Measurements from ENCODE around the gene TOPBP1.
"Not testable (repeated sequence)": the region's sequence is repeated elsewhere in the genome, so short reads cannot be mapped to it uniquely, and the experiment has no call there.

The TOPBP1 gene

GRCh38 chr3:133576169-133576568 is 85.6 kb downstream of the TOPBP1 start:
- DNase-seq: no peak
- TF ChIP-seq GATA1 (IDR thresholded peaks at IDR 0.05; ENCODE audit: low read depth, low read length) (no peak), POLR2A (IDR thresholded peaks at IDR 0.05; ENCODE audit: low read length) (no peak)

GRCh38 chr3:133575086-133575485 is 86.7 kb downstream of the TOPBP1 start:
- no peak for DNase-seq
- TF ChIP-seq GATA1 (IDR thresholded peaks at IDR 0.05; ENCODE audit: low read depth, low read length): no peak
- TF ChIP-seq POLR2A (IDR thresholded peaks at IDR 0.05; ENCODE audit: low read length): no peak

DNA sequence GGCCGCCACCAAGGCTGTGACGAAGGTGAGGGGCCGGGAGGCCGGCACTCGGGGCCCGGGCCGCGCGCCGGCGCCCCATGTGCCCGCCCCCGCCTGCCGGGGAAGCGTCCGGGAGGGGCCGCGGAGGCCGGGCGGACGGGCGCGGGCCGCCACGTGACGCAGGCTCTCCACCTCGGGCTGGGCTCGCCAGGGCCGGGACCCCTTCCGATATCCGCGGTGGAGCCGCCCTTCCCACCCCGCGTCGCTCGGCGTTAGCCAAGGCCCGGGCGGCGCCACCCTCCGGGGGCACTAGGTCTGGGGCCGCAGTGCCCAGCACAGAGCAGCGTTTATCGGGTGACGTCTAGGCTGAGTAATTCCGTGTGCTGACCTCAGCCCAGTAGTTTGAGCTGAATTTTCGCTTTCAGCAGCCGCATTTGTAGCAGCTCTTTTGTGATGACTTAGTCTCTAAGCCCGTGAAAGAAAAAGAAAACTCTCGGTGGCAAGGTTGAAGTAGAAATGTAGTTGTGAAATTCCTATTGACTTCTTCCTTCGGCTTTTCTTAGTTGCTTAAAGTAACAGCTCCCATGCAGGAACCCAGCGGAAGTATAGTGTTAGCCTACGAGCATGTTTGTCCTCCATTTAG is 87.4 kb downstream of the TOPBP1 start:
- TF ChIP-seq POLR2A (IDR thresholded peaks at IDR 0.05; ENCODE audit: low read length) (peak; percentile 70), GATA1 (IDR thresholded peaks at IDR 0.05; ENCODE audit: low read depth, low read length) (no peak)
- no peak for DNase-seq

- TF ChIP-seq POLR2A (IDR thresholded peaks at IDR 0.05; ENCODE audit: low read length): no peak
- TF ChIP-seq GATA1 (IDR thresholded peaks at IDR 0.05; ENCODE audit: low read depth, low read length): no peak
- no peak for DNase-seq
Observed at GRCh38 chr3:133573629-133574194, 88.0 kb downstream of the TOPBP1 start, which contains the start of gene CDV3. Gene CDV3 (plus strand): TSS chr3:133573686. CDS start chr3:133574045, 359 bp downstream.

DNA sequence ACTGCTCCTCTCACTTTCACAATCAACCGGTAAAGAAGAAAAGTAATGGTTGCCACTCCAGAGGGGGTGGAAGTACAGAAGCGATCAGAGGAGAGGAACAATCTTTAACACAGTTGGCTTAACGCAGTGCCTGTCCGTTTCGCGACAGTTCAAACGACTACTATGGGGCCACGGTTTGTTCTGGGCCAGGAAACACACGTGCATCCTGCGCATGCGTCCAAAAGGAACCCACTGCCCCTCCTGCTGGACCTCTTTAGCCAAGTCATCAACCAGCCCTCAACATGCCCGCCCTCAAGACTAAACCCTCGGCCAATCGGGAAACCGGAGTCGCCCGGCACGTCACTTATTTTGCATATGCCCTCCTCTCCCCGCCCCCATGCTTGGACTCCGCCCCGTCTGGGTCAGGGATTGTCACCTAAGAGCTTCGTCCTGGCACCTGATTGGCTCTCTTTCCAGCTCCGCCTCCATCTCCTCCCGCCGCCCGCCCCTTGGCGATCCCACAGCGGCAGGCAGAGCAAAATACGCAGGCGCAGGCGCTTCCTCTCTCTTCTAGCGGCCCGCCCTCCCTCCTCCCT is 88.6 kb downstream of the TOPBP1 start:
- no peak for DNase-seq

DNA sequence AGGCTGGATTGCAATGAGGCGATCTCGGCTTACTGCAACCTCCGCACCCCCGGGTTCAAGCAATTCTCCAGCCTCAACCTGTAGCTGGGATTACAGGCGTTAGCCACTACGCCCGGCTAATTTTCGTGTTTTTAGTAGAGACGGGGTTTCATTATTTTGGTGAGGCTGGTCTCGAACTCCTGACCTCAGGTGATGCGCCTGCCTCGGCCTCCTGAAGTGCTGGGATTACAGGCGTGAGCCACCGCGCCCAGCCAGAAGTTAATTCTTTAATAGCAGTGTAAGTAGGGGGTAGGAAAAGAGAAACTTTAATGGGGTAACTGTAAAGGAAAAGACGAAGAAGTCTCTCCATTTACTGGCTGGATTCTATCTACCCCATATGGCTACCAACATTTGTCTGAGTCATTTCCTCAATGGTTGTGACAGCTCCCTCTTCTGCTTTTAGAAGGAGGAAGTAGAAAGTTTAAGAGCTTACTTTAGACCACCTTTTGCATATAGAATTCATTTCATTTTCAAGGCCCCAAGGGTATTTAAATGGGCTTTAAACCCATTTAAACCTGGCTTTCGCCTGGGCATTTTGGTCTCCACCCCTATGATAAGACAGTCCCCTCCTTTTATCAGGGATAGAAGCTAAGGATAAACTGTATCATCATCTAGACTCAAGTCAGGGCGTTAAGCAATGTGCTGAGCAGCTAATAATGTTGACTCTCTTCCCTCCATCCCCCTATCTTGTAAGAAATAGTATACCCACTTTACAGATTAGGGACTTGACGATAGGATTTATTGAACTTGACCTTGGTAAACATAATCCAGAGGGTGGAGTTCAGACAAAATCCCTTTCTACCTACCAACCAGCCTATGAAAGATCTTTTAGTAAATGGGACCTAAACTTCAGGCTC is 89.3 kb downstream of the TOPBP1 start:
- no peak for DNase-seq
- TF ChIP-seq GATA1 (IDR thresholded peaks at IDR 0.05; ENCODE audit: low read depth, low read length) (no peak), POLR2A (IDR thresholded peaks at IDR 0.05; ENCODE audit: low read length) (no peak)

More for the DNA sequence above, 88.6 kb downstream of the TOPBP1 start:
- TF ChIP-seq GATA1 (IDR thresholded peaks at IDR 0.05; ENCODE audit: low read depth, low read length): no peak
- peak; percentile 84 for TF ChIP-seq POLR2A (IDR thresholded peaks at IDR 0.05; ENCODE audit: low read length)

DNA sequence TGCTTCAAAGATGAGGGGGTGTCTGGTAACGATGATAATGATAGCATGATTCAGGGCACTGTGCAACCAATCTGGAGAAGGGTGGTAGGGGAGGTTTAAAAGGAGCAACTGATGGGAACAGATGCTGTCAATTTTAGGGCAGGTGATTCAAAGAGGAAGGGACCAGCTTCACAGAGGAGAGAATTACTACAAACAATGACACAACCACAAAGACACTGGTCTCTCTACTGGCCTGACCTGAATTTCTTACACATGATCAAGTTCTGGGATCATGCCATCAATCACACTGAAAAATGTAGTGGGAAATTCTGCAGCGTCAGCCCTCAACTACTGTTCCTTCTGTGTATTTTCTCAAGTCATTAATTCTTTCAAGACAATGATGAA is 90.8 kb downstream of the TOPBP1 start:
- no peak for TF ChIP-seq POLR2A (IDR thresholded peaks at IDR 0.05; ENCODE audit: low read length)
- no peak for TF ChIP-seq GATA1 (IDR thresholded peaks at IDR 0.05; ENCODE audit: low read depth, low read length)
- no peak for DNase-seq

GRCh38 chr3:133570139-133570936 is 91.4 kb downstream of the TOPBP1 start:
- DNase-seq: no peak
- no peak for TF ChIP-seq GATA1 (IDR thresholded peaks at IDR 0.05; ENCODE audit: low read depth, low read length)
- TF ChIP-seq POLR2A (IDR thresholded peaks at IDR 0.05; ENCODE audit: low read length): no peak

- TF ChIP-seq POLR2A (IDR thresholded peaks at IDR 0.05; ENCODE audit: low read length) (no peak), GATA1 (IDR thresholded peaks at IDR 0.05; ENCODE audit: low read depth, low read length) (no peak)
Observed at GRCh38 chr3:133568294-133569014, 93.3 kb downstream of the TOPBP1 start.

DNA sequence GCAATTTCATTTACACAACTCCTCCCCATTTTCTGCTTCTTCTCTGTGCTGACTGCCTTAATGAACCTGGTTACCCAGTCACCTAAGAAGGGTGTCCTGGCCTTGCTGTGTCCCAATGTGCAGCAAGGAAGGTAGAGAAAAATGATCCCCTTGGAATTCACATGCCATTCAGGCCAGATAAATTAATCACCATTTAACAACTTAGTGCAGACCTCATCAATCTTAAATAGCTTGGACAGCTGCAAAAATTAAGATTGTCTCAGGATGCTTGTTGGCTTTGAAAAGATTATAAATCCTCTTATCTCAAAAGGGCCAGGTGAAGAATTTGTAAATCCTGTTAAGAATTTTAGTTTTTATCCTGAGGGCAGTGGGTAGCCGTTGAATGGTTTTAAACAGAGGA is 97.9 kb downstream of the TOPBP1 start:
- TF ChIP-seq POLR2A (IDR thresholded peaks at IDR 0.05; ENCODE audit: low read length): no peak
- DNase-seq: no peak

More at GRCh38 chr3:133568294-133569014, 93.3 kb downstream of the TOPBP1 start:
- DNase-seq: no peak

DNA sequence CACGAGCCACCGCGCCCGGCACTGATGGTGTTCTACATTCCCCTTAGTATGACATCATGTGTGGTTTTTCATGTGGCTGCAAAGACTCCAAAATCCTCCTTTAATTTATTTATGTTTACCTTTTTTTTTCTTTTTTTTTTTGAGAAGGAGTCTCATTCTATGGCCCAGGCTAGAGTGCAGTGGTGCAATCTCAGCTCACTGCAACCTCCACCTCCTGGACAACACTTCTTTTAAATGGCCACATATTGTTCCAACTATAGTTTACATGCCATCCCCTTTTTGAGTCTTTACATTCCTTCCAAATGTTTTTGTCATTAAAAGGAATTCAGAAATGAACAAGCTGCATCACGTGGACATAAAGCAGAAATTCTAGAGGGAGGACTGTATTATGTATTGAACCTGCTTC is 98.6 kb downstream of the TOPBP1 start:
- DNase-seq: no peak
- TF ChIP-seq POLR2A (IDR thresholded peaks at IDR 0.05; ENCODE audit: low read length) (no peak), GATA1 (IDR thresholded peaks at IDR 0.05; ENCODE audit: low read depth, low read length) (no peak)

GRCh38 chr3:133562376-133562775 is 99.4 kb downstream of the TOPBP1 start:
- TF ChIP-seq POLR2A (IDR thresholded peaks at IDR 0.05; ENCODE audit: low read length) (no peak), GATA1 (IDR thresholded peaks at IDR 0.05; ENCODE audit: low read depth, low read length) (no peak)

DNA sequence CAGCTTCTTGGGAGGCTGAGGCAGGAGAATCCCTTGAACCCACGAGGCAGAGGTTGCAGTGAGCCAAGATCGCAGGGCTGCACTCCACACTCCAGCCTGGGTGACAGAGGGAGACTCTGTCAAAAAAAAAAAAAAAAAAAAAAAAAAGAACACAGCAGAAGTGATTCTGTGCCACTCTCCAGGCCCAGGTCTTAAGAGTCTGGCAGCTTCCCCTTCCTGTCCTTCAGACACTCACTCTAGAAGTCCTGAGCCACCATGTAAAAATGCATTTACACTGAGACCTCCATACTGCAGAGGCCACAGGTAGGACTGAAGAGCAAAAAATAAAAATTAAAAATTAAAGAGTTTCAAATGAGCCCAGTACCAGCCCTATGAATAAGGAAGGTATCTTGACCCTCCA is 100.1 kb downstream of the TOPBP1 start:
- DNase-seq: no peak
- TF ChIP-seq GATA1 (IDR thresholded peaks at IDR 0.05; ENCODE audit: low read depth, low read length): no peak
- TF ChIP-seq POLR2A (IDR thresholded peaks at IDR 0.05; ENCODE audit: low read length): no peak

More at GRCh38 chr3:133562376-133562775, 99.4 kb downstream of the TOPBP1 start:
- DNase-seq: no peak

- DNase-seq: not testable (repeated sequence)
Observed at GRCh38 chr3:133551589-133551988, 110.2 kb downstream of the TOPBP1 start.

Data from erythroblast (primary cell).